ENCODE measurements around the gene CSF2RB. TPM values are rescaled to one million over a fixed set of nuclear protein-coding genes. Genes with fewer than 3 reads are reported as not detected.

The CSF2RB gene
- total RNA-seq, 1 donor = 11.2 TPM

- peak; percentile 12 for DNase-seq (ENCODE audit: low read depth)
- no peak overlapping the region for H3K4me3 ChIP-seq (ENCODE audit: low read depth, low read length)
- TF ChIP-seq CTCF (IDR thresholded peaks at IDR 0.05; ENCODE audit: insufficient read depth, low read depth, low read length) = no peak
These were observed 15.5 kb downstream of the CSF2RB start for GRCh38 chr22:36928786-36929535.

GRCh38 chr22:36929621-36930020 is 16.2 kb downstream of the CSF2RB start:
- DNase-seq (ENCODE audit: low read depth) = no peak
- no peak for TF ChIP-seq CTCF (IDR thresholded peaks at IDR 0.05; ENCODE audit: insufficient read depth, low read depth, low read length)
- no peak overlapping the region for H3K4me3 ChIP-seq (ENCODE audit: low read depth, low read length)

GRCh38 chr22:36930041-36930935 is 16.9 kb downstream of the CSF2RB start:
- no peak for DNase-seq (ENCODE audit: low read depth)

GRCh38 chr22:36931446-36931845 is 18.0 kb downstream of the CSF2RB start:
- TF ChIP-seq CTCF (IDR thresholded peaks at IDR 0.05; ENCODE audit: insufficient read depth, low read depth, low read length) = no peak
- H3K4me3 ChIP-seq (ENCODE audit: low read depth, low read length) = no peak overlapping the region
- DNase-seq (ENCODE audit: low read depth) = no peak

More at GRCh38 chr22:36930041-36930935, 16.9 kb downstream of the CSF2RB start:
- H3K4me3 ChIP-seq (ENCODE audit: low read depth, low read length) = no peak overlapping the region
- no peak for TF ChIP-seq CTCF (IDR thresholded peaks at IDR 0.05; ENCODE audit: insufficient read depth, low read depth, low read length)

- no peak for DNase-seq (ENCODE audit: low read depth)
- no peak overlapping the region for H3K4me3 ChIP-seq (ENCODE audit: low read depth, low read length)
- no peak for TF ChIP-seq CTCF (IDR thresholded peaks at IDR 0.05; ENCODE audit: insufficient read depth, low read depth, low read length)
These were observed 20.4 kb downstream of the CSF2RB start for GRCh38 chr22:36933629-36934417.

Data from fibroblast of villous mesenchyme (primary cell).